Measurements from ENCODE around the gene SLC51B. TPM values are rescaled to one million over a fixed set of nuclear protein-coding genes. Genes with fewer than 3 reads are reported as not detected.
"Not testable (repeated sequence)": the region's sequence is repeated elsewhere in the genome, so short reads cannot be mapped to it uniquely, and the experiment has no call there.

Gene SLC51B
- total RNA-seq (2014; rRNA removed; shearing (Covaris generic)), result not detected in 2 replicates
- not detected in 2 replicates for polyA plus RNA-seq (2015; cell fraction: cytosol; rRNA removed)
- not detected in 2 replicates for polyA plus RNA-seq (2015; cell fraction: nucleus; rRNA removed)

DNA sequence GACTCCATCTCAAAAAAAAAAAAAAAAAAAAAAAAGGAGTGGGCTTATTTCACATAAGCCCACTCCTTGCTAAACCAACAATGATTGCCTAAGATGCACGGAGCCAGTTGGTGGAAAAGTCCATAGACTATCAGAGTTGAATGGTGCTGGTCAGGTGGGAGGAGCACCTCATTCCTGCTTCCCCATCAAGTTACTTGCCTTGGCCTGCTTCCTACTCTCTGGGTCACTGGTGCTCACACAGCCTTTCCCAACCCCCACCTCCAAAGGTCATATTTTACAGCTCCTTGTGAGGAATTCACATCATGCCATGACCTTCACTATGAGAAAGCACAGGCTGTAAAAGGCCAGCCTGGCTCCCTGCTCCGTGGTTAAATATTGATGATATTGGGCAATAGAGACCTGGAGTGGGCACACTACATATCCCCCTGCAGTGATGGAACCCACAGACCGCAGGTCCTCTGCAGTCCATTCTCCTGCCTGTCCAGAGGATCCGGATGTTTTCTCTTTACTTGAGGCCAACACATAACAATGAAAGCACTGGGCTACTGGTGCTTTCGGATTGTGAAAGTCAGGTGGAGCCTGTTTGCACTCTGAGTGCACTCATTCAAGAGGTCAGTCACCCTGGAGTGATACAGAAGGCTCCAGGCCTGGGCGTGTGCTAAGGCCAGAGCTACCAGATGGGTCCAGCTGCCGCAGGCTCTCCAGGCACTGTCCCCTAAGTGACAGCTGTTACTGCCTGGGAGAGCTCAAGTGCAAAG lies at the start of gene SLC51B:
Gene SLC51B (plus strand): TSS at position 664 of the 758 bp plus-strand sequence. CDS start 4,618 bp downstream, outside the sequence.
- no peak for DNase-seq (ENCODE audit: low read depth)

DNA sequence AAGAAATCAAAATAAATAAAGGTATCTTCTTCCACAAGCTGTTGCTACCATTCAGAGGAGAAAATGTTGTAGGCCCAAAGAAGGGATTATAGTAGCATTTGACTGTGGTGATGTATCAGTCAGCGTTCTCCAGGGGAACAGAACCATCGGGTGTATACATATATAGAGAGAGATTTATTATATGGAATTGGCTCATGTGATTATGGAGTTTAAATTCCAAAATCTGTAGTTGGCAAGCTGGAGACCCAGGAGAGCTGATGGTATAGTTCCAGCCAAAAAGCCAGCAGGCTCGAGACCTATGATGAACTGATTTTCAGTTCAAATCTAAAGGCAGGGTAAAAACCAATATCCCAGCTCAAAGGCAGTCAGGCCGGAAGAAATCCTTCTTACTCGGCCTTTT lies 48.1 kb upstream of the SLC51B start:
- no peak for DNase-seq (ENCODE audit: low read depth)

DNA sequence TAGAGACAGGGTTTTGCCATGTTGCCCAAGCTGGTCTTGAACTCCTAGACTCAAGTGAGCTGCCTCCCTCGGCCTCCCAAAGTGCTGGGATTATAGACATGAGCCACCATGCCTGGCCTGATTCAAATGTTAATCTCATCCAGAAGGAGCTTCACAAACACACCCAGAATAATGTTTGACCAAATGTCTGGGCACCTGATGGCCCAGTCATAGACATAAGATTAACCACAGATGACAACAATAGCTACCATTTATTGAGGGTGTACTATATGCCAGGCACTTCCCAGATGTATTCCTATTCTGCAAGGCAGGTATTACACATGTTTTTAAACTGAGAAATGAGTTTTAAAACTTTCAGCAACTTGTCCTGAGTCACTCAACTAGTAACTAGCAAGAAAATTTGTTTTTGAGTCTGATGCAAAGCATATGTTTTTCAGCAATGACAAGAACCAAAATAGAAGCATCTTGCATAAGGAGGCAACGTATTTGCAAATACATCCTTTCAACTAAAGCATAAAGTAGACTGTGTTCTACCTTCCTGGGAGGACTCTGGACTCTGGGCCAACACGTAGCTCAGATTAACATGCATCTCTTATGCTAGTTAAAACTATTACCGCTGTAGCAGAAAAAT lies 47.3 kb upstream of the SLC51B start:
- DNase-seq (ENCODE audit: low read depth), result no peak

DNA sequence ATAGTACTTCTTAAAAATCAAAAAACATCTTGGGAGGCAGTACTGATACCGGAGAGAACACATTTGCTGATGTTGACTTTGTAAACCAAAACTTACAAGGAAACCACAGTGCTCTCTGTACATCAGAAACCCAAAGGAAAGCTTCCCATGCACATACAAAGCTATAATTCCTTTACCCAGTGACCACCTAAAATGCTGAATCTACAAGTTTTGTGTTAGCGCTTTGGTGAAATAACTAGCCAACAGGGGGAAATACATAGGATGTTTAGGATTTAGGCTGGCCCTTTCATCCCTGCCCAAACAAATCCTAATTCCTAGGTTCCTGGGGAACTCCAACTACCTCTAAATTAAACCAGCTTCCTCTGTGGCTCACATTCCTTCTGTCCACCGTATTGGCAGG lies 40.2 kb upstream of the SLC51B start:
- DNase-seq (ENCODE audit: low read depth), result no peak

DNA sequence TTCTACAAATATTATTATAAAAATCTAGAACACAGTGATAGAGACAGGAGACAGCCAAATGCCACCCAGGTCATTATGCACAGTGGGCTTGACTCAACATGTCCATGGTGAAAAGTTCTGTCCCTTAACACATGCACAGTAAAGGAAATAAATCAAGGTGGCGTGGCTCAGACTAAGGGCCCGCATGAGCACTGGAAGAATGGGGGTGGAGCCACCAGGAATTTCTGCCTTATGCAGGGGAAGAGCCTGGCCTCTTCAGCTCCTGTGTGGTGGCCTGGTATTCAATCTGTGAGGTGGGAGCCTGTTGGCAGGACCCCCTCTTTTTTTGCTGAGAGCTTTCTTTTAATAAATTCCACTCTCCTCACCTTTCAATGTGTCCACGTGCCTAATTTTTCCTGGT lies 38.3 kb upstream of the SLC51B start:
- DNase-seq (ENCODE audit: low read depth), result no peak

DNA sequence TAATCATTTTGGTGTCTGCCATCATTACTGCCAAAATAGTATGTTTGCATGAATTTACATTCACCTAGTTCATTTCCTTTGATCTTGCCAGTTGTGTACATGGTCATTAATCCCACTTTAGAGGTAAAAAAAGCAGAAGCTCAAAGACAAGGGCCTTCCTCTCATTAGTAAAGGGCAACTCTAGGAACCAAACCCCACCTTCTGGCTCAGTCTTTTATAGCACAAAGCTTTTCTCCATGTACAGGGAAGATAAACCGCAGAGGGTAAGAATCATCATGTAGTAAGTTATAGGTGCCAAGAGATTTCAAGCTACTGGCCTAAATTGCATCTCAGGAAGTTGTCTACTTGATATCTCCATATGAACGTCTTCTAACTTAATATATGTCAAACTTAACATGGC lies 36.2 kb upstream of the SLC51B start:
- DNase-seq (ENCODE audit: low read depth), result no peak

DNA sequence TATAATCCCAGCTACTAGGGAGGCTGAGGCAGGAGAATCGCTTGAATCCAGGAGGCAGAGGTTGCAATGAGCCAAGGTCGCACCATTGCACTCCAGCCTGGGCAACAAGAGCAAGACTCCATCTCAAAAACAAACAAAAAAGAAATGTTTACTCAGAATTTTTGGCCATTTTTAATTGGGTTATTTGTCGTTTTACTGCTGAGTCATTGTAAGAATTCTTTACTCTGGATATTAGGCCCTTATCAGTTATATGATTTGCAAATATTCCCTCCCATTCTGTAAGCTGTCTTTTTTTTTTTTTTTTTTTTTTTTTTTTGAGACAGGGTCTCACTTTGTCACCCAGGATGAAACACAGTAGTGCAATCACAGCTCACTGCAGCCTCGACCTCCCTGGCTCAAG lies 34.0 kb upstream of the SLC51B start:
- not testable (repeated sequence) for DNase-seq (ENCODE audit: low read depth)

DNA sequence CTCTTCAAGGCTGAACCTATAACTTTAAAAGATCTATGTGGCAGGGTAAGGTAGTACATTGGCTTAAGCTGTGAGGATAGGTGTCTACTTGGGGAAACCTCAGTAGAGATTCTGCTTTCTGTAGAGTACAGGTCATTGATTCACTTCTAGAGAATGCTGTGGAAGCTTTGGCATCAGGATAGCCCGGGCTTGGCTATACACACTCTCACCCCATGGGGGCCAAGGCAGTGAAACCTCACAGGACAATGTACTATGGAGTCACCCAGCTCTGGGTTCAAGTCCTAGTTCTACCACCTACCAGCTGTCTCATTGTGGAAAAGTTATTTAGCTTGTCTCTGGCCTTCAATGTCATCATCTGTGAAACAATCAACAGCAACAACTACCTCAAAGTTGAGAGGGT lies 24.8 kb upstream of the SLC51B start:
- DNase-seq (ENCODE audit: low read depth), result no peak

- DNase-seq (ENCODE audit: low read depth), result no peak
These were observed 23.7 kb upstream of the SLC51B start for GRCh38 chr15:65021488-65021887.

DNA sequence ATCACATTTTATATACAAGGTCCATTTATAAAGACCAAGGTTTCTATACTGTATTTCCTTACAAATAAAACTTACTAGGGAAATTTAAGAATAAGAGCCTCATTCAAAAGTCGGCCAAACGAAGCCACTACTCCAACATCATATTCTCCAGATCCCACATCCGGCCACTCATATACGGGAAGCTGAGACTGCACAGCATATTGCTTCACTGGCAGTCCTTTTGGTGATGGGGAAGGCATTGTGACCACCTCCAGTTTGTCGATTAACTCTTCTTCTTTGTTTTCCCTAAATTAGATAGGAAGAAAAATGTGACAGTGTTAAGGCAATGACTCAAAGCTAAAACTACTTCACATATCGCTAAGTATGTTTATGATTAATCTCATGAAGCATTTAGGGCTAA lies 18.4 kb upstream of the SLC51B start:
- DNase-seq (ENCODE audit: low read depth), result no peak

- DNase-seq (ENCODE audit: low read depth), result no peak
These were observed 17.6 kb upstream of the SLC51B start for GRCh38 chr15:65027593-65027992.

GRCh38 chr15:65028338-65028737 lies 16.8 kb upstream of the SLC51B start:
- DNase-seq (ENCODE audit: low read depth), result no peak

GRCh38 chr15:65028921-65029735 lies 16.1 kb upstream of the SLC51B start, which contains the start of gene MTFMT:
Gene MTFMT, minus strand, starts transcription at chr15:65029639. Its CDS starts 26 bp downstream, at chr15:65029613.
- peak; percentile 64 for DNase-seq (ENCODE audit: low read depth)

DNA sequence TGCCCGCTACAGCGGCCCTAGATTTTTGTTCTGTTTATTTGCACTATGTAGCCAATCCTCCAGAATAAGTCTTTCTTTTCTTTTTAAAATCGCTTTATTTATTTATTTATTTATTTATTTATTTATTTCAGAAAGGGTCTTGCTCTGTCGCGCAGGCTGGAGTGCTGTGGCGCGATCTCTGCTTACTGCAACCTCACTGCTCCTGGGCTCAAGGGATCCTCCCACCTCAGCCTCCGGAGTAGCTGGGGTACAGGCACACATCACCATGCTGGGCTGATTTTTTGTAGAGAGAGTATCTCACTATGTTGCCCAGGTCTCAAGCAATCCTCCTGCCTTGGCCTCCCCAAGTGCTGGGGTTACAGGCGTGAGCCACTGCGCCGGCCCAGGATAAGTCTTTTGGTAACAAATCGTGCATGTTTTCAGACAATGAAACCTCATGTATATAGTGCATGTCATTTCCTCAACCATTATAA lies 15.4 kb upstream of the SLC51B start:
- DNase-seq (ENCODE audit: low read depth), result no peak

DNA sequence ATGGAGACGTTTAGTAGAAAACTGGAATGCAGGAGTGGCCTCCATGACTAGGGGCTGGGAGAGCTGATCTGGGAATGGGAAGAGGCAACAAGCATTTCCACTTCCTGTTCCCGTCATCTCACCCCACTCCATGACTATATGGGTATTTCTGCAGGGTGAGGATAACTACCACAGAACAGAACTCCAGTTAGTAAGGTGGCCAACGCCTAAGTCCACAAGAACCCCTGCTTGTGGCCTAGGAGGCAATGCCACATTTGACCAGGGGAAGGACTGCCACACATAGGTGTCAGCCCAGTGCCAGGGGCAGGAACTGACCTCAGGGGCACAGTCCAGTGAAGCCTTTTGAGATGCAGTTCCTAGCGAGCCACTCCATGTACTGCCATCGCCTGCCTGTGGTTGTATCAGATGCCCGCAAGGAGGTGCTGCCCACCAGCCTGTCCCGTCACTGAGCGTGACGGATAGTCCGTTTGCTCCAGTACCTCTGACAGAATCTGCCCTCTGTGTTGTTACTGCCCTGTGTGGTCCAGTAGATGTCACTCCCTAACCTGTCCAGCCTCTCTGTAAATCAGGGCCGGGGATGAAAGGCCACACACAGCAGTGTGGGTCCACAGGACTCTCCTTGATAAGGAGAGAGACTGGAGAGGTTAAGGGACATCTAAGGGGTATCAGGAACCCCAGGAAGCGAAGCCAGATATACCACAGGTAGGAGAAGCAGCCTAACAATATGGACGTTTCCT lies 12.2 kb upstream of the SLC51B start:
- DNase-seq (ENCODE audit: low read depth), result peak; percentile 79

- DNase-seq (ENCODE audit: low read depth), result peak; percentile 42
These were observed 11.4 kb upstream of the SLC51B start for GRCh38 chr15:65033659-65034269.

- DNase-seq (ENCODE audit: low read depth), result no peak
These were observed 10.5 kb upstream of the SLC51B start for GRCh38 chr15:65034719-65035118.

- DNase-seq (ENCODE audit: low read depth), result no peak
These were observed 7.9 kb upstream of the SLC51B start for GRCh38 chr15:65037309-65037708.

- no peak for DNase-seq (ENCODE audit: low read depth)
These were observed 6.8 kb upstream of the SLC51B start for GRCh38 chr15:65038428-65038827.

DNA sequence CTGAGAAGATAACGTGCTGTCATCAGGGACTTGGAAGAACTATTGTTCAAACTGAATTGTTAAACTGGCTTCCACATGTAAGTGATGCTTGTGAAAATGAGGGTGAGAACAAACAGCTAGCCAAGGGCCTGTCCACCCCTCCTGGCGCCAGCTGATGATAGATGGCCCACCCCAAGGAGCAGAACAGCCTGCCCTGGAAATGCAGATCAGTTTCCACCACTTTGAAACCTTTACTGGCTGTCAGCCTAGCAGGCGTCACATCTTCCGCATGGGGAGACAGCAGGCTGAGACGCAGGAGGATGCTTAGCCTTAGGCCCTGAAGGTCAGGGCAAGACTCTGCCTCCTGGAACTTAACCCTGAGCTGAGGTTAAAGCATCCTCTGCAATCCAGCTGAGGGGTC lies 6.4 kb upstream of the SLC51B start:
- DNase-seq (ENCODE audit: low read depth), result no peak

DNA sequence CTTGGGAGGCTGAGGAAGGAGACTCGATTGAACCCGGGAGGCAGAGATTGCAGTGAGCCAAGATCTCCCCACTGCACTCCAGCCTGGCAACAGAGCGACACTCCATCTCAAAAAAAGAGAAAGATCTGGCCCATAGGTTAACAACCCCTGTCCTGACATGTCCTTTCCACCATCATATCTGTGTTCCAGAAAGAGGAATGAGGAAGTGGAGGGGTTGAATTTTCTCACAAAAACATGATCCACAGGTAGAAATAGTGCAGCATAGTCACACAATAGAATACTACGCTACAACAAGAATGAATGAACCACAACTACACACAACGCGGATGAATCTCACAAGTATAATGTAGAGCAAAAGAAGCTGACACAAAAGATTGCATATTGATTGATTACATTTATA lies 4.7 kb upstream of the SLC51B start:
- DNase-seq (ENCODE audit: low read depth), result no peak

Data from HT1080 (cell line).